ENCODE results near the gene SIRPA.
"Not testable (repeated sequence)": the region's sequence is repeated elsewhere in the genome, so short reads cannot be mapped to it uniquely, and the experiment has no call there.

The SIRPA gene

DNA sequence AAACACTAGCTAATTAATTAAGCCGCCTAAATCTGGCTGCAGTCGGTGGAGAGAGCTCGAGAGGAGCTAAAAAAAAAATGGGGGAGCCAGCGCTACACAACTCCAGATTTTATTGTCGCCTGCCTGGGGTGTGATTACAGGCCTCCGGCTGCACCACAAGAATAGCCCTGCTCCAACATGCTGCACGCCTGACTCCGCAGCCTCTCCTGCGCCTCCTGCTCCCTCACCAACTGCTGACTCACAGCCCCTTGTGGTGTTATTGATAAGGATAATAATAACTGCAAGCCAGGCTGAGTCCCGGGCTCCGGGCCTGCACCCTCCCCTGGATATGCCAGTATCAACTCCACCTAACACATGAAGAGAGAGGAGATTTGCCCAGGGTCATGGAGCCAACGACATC lies 16.8 kb downstream of the SIRPA start:
- TF ChIP-seq, protein P1, sequence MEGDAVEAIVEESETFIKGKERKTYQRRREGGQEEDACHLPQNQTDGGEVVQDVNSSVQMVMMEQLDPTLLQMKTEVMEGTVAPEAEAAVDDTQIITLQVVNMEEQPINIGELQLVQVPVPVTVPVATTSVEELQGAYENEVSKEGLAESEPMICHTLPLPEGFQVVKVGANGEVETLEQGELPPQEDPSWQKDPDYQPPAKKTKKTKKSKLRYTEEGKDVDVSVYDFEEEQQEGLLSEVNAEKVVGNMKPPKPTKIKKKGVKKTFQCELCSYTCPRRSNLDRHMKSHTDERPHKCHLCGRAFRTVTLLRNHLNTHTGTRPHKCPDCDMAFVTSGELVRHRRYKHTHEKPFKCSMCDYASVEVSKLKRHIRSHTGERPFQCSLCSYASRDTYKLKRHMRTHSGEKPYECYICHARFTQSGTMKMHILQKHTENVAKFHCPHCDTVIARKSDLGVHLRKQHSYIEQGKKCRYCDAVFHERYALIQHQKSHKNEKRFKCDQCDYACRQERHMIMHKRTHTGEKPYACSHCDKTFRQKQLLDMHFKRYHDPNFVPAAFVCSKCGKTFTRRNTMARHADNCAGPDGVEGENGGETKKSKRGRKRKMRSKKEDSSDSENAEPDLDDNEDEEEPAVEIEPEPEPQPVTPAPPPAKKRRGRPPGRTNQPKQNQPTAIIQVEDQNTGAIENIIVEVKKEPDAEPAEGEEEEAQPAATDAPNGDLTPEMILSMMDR (IDR thresholded peaks at IDR 0.05; ENCODE audit: borderline replicate concordance, insufficient read depth, low read depth, low read length): no peak
- no peak overlapping the region for H3K4me3 ChIP-seq (ENCODE audit: low read depth, low read length)

DNA sequence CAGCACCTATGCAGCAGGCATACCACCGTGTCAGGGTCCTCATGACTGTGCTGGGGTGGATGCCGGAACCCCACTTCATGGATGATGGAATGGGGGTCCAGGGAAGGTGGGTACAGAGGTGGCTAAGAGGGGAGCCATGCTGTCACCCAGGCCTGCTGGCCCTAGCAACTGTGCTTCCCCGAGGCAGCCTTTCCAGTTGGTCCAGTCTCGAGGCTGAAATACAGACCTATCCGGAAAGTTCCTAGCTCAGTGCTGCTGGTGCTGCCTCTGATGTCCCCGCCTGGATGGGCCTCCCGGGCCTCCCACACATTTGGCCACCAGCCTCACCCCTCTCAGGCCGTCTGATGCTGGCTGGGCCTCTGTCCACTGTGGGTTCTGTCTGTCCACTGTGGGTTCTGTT lies 17.4 kb downstream of the SIRPA start:
- H3K4me3 ChIP-seq (ENCODE audit: low read depth, low read length): no peak overlapping the region
- TF ChIP-seq, protein P1 (IDR thresholded peaks at IDR 0.05; ENCODE audit: borderline replicate concordance, insufficient read depth, low read depth, low read length): no peak

DNA sequence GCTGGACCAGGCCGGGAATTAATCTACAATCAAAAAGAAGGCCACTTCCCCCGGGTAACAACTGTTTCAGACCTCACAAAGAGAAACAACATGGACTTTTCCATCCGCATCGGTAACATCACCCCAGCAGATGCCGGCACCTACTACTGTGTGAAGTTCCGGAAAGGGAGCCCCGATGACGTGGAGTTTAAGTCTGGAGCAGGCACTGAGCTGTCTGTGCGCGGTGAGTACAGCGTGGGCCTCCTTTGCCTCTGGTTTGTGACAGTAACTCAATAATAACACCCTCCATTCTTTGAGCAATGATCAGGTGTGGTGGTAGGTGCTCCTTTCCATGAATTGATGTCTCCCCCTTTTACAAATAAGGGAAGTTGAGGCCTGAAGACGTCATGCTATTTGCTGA lies 20.0 kb downstream of the SIRPA start:
- not testable (repeated sequence) for H3K4me3 ChIP-seq (ENCODE audit: low read depth, low read length)

GRCh38 chr20:1915725-1916124 lies 20.5 kb downstream of the SIRPA start:
- TF ChIP-seq, protein P1 (IDR thresholded peaks at IDR 0.05; ENCODE audit: borderline replicate concordance, insufficient read depth, low read depth, low read length): no peak

DNA sequence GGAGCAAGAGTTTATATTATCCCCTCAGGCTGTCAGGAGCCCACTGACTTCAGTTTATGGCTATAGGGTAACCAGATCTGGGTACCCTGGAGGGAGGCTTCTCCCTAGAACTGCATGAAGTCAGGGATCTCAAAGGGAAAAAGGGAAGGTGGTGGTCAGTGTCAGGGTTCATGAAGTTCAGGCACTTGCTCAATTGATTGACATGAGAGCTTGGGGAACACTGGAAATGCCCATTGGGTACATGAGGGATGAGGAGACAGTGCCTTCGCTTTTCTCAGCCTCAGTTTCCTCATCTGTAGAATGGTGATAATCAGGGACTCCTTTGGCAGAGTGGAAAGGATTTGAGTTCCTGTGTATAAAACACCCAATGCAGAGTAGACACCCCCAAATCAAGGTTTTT lies 22.6 kb downstream of the SIRPA start:
- H3K4me3 ChIP-seq (ENCODE audit: low read depth, low read length): no peak overlapping the region
- TF ChIP-seq, protein P1 (IDR thresholded peaks at IDR 0.05; ENCODE audit: borderline replicate concordance, insufficient read depth, low read depth, low read length): no peak

More at GRCh38 chr20:1915725-1916124, 20.5 kb downstream of the SIRPA start:
- no peak overlapping the region for H3K4me3 ChIP-seq (ENCODE audit: low read depth, low read length)

- TF ChIP-seq, protein P1 (IDR thresholded peaks at IDR 0.05; ENCODE audit: borderline replicate concordance, insufficient read depth, low read depth, low read length): no peak
- H3K4me3 ChIP-seq (ENCODE audit: low read depth, low read length): no peak overlapping the region
Measured at GRCh38 chr20:1918491-1919165, 23.4 kb downstream of the SIRPA start.

GRCh38 chr20:1920252-1920651 lies 25.0 kb downstream of the SIRPA start:
- TF ChIP-seq, protein P1 (IDR thresholded peaks at IDR 0.05; ENCODE audit: borderline replicate concordance, insufficient read depth, low read depth, low read length): no peak
- H3K4me3 ChIP-seq (ENCODE audit: low read depth, low read length): no peak overlapping the region

Measured in GM12875 (cell line).